Left colon (tissue), 2 donors: Measurements from ENCODE around the gene C10orf90. TPM values are rescaled to one million over a fixed set of nuclear protein-coding genes. Genes with fewer than 3 reads are reported as not detected.

Experiments
- total RNA-seq, 2 donors: library from RNA; stranded (reverse); fragmentation: NEBNext Ultra II Directional; extraction: Animal tissue kit (Norgen Biotek cat#: 25700); gene quantifications; one replicate each; pipeline ENCODE4 v1.2.1, GENCODE V29; 2021
- donor health status: DM: no; HTN: no; CAD: no.
- donor health status: DM: yes; HTN: yes; CAD: no.

Gene C10orf90
- total RNA-seq, 2 donors from 2014 or later, result 0.18 TPM; not detected in 1

Other genes with a start within 250 kb of the C10orf90 start
- gene DOCK1, start 234.7 kb upstream of the C10orf90 start, total RNA-seq, result 10 to 100 TPM; 64.0 to 65.8 TPM